GM23338 (cell line): ENCODE results near the gene ANKRD62. TPM values are rescaled to one million over a fixed set of nuclear protein-coding genes. Genes with fewer than 3 reads are reported as not detected.

Source experiments
- ATAC-seq: fragments of 200-7000 bp; cut with Tn5 transposase; 3 replicates; pipeline ENCODE4 v1.9.1; 2020
- DNase-seq: peaks from one replicate; pipeline ENCODE4 v3.0.0-alpha.2; 2015; ENCODE audit warnings: low spot score
- H2AFZ ChIP-seq: fragments of 200-600 bp; sonication (generic); 2 replicates; pipeline ENCODE4 v1.8.0; 2016; ENCODE audit warnings: antibody characterized with exemption, mild to moderate bottlenecking, moderate library complexity
- H3F3A ChIP-seq: fragments of 200-600 bp; sonication (generic); replicated peaks from 2 replicates; pipeline ENCODE4 v1.8.0; 2017; ENCODE audit warnings: antibody characterized with exemption, mixed run types, low read depth
- H3K27ac ChIP-seq: fragments of 200-600 bp; sonication (generic); 2 replicates; pipeline ENCODE4 v1.6.1; 2016; ENCODE audit warnings: low read depth
- H3K27me3 ChIP-seq: fragments of 200-600 bp; sonication (generic); 2 replicates; pipeline ENCODE4 v1.8.0; 2016; ENCODE audit warnings: mild to moderate bottlenecking, mixed run types, moderate library complexity; ENCODE audit not compliant: insufficient read depth
- H3K36me3 ChIP-seq: fragments of 200-600 bp; sonication (generic); 2 replicates; pipeline ENCODE4 v1.8.0; 2016; ENCODE audit warnings: mild to moderate bottlenecking; ENCODE audit not compliant: insufficient read depth
- H3K4me1 ChIP-seq: fragments of 200-600 bp; sonication (generic); 2 replicates; pipeline ENCODE4 v1.8.0; 2016; ENCODE audit warnings: mild to moderate bottlenecking, moderate library complexity; ENCODE audit not compliant: insufficient read depth
- H3K4me2 ChIP-seq: fragments of 200-600 bp; sonication (generic); 2 replicates; pipeline ENCODE4 v1.7.1; 2017; ENCODE audit warnings: mixed run types
- H3K4me3 ChIP-seq: fragments of 200-600 bp; sonication (generic); 2 replicates; pipeline ENCODE4 v1.6.1; 2016; ENCODE audit warnings: mixed run types
- H3K79me2 ChIP-seq: fragments of 200-600 bp; sonication (generic); replicated peaks from 2 replicates; pipeline ENCODE4 v1.8.0; 2017; ENCODE audit warnings: mild to moderate bottlenecking; ENCODE audit not compliant: insufficient read depth
- H3K9me2 ChIP-seq: fragments of 200-600 bp; sonication (generic); 2 replicates; pipeline ENCODE4 v1.8.0; 2017; ENCODE audit not compliant: insufficient read depth
- H4K20me1 ChIP-seq: fragments of 200-600 bp; sonication (generic); replicated peaks from 2 replicates; pipeline ENCODE4 v1.8.0; 2017; ENCODE audit warnings: mild to moderate bottlenecking; ENCODE audit not compliant: insufficient read depth
- H3K27ac Mint-ChIP-seq: 2 replicates; pipeline ENCODE4 v1.8.0; 2020; ENCODE audit warnings: inconsistent platforms, mild to moderate bottlenecking, moderate library complexity, mixed read lengths
- H3K27me3 Mint-ChIP-seq: 3 replicates; pipeline ENCODE4 v1.8.0; 2022; ENCODE audit warnings: low read depth, mild to moderate bottlenecking, moderate library complexity, mixed read lengths, inconsistent platforms; ENCODE audit not compliant: insufficient read depth, poor library complexity
- H3K36me3 Mint-ChIP-seq: 3 replicates; pipeline ENCODE4 v1.8.0; 2021; ENCODE audit warnings: low read depth, mild to moderate bottlenecking, inconsistent platforms, moderate library complexity, mixed read lengths
- H3K4me1 Mint-ChIP-seq: 3 replicates; pipeline ENCODE4 v1.8.0; 2020; ENCODE audit warnings: mild to moderate bottlenecking, inconsistent platforms, mixed read lengths
- H3K4me3 Mint-ChIP-seq: 3 replicates; pipeline ENCODE4 v1.8.0; 2021; ENCODE audit warnings: moderate library complexity, mild to moderate bottlenecking, inconsistent platforms, mixed read lengths
- H3K9me3 Mint-ChIP-seq: 3 replicates; pipeline ENCODE4 v1.8.0; 2020; ENCODE audit warnings: moderate library complexity, mild to moderate bottlenecking, inconsistent platforms, mixed read lengths
- CTCF ChIP-seq, 2 experiments: fragments of 200-600 bp in 1 of 2; sonication (generic) in 1 of 2; conservative IDR thresholded peaks; 2 replicates each; pipeline versions ENCODE4 v1.5.1 to v1.6.1; 2016 to 2017; ENCODE audit warnings: antibody characterized with exemption in 2 of 2, low read depth in 2 of 2, mild to moderate bottlenecking in 2 of 2, moderate library complexity in 1 of 2
- ETS1 ChIP-seq: IDR thresholded peaks from 2 replicates; pipeline ENCODE4 v1.6.1; 2016; ENCODE audit warnings: antibody characterized with exemption
- EZH2 ChIP-seq: fragments of 200-600 bp; sonication (generic); IDR thresholded peaks from one replicate; pipeline ENCODE4 v1.8.0; 2017; ENCODE audit warnings: antibody characterized with exemption, mild to moderate bottlenecking, low read depth; ENCODE audit not compliant: unreplicated experiment
- EZH2phosphoT487 ChIP-seq: fragments of 200-600 bp; sonication (generic); IDR thresholded peaks from one replicate; pipeline ENCODE4 v1.8.1; 2018; ENCODE audit warnings: antibody characterized with exemption; ENCODE audit not compliant: unreplicated experiment
- POLR2AphosphoS5 ChIP-seq: IDR thresholded peaks from 2 replicates; pipeline ENCODE4 v1.6.1; 2016; ENCODE audit warnings: antibody characterized with exemption, low read depth
- REST ChIP-seq: IDR thresholded peaks from one replicate; pipeline ENCODE4 v1.6.1; 2018; ENCODE audit warnings: antibody characterized with exemption; ENCODE audit not compliant: unreplicated experiment
- STAT1 ChIP-seq: IDR thresholded peaks from one replicate; pipeline ENCODE4 v1.6.1; 2016; ENCODE audit warnings: antibody characterized with exemption; ENCODE audit not compliant: unreplicated experiment
- ZNF114 ChIP-seq: fragments of 250-450 bp; sonication (Bioruptor Pico); IDR thresholded peaks from 2 replicates; pipeline ENCODE4 v1.5.0; 2020; ENCODE audit warnings: mild to moderate bottlenecking, moderate library complexity
- polyA plus RNA-seq: library from polyadenylated mRNA; unstranded; fragments of >200 nt; fragmentation: Nextera tagmentation; extraction: Ambion mirVana; gene quantifications from 2 replicates; pipeline ENCODE4 v1.2.1, GENCODE V29; 2016
- total RNA-seq: library from RNA; depleted of rRNA; stranded (reverse); fragments of >200 nt; shearing (Covaris generic); gene quantifications from 2 replicates; pipeline ENCODE4 v1.2.3, GENCODE V29; 2014

The ANKRD62 gene
- total and polyA plus RNA-seq, 2 experiments from 2014 or later, result not detected

- no peak for TF ChIP-seq REST
Observed at GRCh38 chr18:12113999-12114646, 20.5 kb downstream of the ANKRD62 start (continued).

GRCh38 chr18:12119358-12119757, 25.7 kb downstream of the ANKRD62 start:
- DNase-seq, result no peak
- Mint-ChIP-seq H3K9me3 (no peaks in the 10 kb centered on the region; the same call in 2 of the 3 replicates), H3K4me3 (no peak overlapping the region), H3K36me3 (no peaks in the 10 kb centered on the region), H3K4me1 (peaks cover 6% of the 10 kb centered on the region; the same call in 2 of the 3 replicates), H3K27ac (no peak overlapping the region), H3K27me3 (peaks cover 5% of the 10 kb centered on the region)
- H3K36me3 ChIP-seq, result no peaks in the 10 kb centered on the region
- no peak overlapping the region for H2AFZ ChIP-seq
- H3K9me2 ChIP-seq, result no peaks in the 10 kb centered on the region
- H4K20me1 ChIP-seq, result no peaks in the 10 kb centered on the region
- no peak overlapping the region for H3K27ac ChIP-seq
- H3K27me3 ChIP-seq, result no peaks in the 10 kb centered on the region
- H3K79me2 ChIP-seq, result no peaks in the 10 kb centered on the region
- no peak overlapping the region for H3K4me2 ChIP-seq
- no peak overlapping the region for H3K4me3 ChIP-seq
- ATAC-seq, result no peak
- H3F3A ChIP-seq, result no peaks in the 10 kb centered on the region
- no peaks in the 10 kb centered on the region for H3K4me1 ChIP-seq
- no peak for TF ChIP-seq ZNF114
- no peak for TF ChIP-seq ETS1
- TF ChIP-seq POLR2AphosphoS5, result no peak
- TF ChIP-seq STAT1, result no peak
- TF ChIP-seq REST, result no peak
- TF ChIP-seq EZH2phosphoT487, result no peak
- TF ChIP-seq EZH2, result no peak
- no peak for TF ChIP-seq CTCF (conservative IDR thresholded peaks at IDR 0.05; ENCODE audit: low read depth in 2 of 2)
